22Rv1 (cell line): ENCODE data around the gene NT5DC1.

Experiments
- H3K27ac ChIP-seq: fragments of 450-650 bp; 2 replicates; pipeline ENCODE4 v1.5.1; 2017
- ZFX ChIP-seq: fragments of 450-650 bp; IDR thresholded peaks from 2 replicates; pipeline ENCODE4 v1.6.1; 2017; ENCODE audit warnings: antibody characterized with exemption, borderline replicate concordance
- TF ChIP-seq, protein P1 (sequence below): fragments of 450-650 bp; IDR thresholded peaks from 2 replicates; pipeline ENCODE4 v1.5.1; 2017; ENCODE audit warnings: mild to moderate bottlenecking

NT5DC1 gene

DNA sequence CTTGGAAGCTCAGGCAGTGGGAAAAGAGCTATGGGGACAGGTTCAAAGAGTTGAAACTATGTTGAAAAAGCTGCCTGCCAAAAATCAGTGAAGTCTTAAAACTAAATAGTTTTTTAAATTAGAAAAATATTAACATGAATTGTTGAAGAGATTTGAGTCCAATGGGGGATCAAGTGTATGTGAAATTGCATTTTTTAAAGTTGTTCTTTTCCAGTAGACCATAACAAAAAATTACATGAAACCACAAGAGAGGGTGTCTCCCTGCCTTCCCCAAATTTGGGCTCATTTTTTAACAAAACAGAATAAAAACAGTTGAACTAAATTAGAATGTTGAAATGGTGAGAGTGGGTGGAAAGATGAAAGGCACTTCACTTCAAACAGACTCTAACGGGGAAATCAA lies 56.7 kb downstream of the NT5DC1 start:
- H3K27ac ChIP-seq: no peak overlapping the region
- TF ChIP-seq ZFX: no peak
- TF ChIP-seq, protein P1, sequence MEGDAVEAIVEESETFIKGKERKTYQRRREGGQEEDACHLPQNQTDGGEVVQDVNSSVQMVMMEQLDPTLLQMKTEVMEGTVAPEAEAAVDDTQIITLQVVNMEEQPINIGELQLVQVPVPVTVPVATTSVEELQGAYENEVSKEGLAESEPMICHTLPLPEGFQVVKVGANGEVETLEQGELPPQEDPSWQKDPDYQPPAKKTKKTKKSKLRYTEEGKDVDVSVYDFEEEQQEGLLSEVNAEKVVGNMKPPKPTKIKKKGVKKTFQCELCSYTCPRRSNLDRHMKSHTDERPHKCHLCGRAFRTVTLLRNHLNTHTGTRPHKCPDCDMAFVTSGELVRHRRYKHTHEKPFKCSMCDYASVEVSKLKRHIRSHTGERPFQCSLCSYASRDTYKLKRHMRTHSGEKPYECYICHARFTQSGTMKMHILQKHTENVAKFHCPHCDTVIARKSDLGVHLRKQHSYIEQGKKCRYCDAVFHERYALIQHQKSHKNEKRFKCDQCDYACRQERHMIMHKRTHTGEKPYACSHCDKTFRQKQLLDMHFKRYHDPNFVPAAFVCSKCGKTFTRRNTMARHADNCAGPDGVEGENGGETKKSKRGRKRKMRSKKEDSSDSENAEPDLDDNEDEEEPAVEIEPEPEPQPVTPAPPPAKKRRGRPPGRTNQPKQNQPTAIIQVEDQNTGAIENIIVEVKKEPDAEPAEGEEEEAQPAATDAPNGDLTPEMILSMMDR: no peak

DNA sequence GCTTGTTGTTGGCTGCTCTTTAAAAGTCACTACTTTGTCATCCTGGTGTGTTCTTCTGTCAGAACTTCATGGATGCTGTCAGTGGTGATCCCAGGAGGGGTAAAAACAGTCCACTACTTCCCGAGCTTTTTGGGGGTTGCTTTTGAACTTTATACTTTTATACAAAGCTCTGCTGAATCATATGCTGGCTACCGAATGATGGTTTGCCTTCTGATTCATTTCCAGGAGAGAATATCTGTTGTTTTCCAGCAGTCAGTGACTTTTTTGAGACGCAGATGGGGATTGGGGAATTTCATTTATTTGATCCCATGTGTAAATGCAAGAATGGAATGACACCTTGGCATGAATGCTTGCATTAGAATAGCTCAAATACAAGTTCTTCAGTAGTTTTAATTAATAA lies 58.0 kb downstream of the NT5DC1 start:
- TF ChIP-seq ZFX: no peak
- TF ChIP-seq, protein P1: no peak
- H3K27ac ChIP-seq: no peak overlapping the region

DNA sequence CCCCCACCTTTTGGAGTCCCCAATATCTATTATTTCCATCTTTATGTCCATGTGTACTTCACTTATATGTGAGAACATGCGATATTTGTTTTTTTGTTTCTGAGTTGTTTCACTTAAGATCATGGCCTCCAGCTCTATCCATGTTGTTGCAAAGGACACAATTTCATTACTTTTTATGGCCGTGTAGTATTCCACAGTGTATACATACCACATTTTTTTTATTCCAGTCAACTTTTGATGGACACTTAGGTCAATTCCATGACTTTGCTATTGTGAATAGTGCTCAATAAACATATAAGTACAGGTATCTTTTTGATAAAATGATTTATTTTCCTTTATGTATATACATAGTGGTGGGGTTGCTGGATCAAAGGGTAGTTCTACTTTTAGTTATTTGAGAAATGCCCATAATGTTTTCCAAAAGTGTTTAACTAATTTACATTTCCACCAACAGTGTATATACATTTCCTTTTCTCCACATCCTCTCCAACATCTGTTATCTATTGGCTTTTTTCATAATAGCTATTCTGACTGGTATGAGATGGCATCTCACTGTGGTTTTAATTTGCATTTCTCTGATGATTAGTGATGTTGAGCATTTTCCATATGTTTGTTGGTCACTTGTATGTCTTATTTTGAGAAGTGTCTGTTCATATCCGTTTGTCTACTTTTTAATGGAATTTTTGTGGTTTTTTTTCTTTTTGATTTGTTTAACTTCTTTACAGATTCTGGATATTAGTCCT lies 59.3 kb downstream of the NT5DC1 start:
- TF ChIP-seq ZFX: no peak
- TF ChIP-seq, protein P1: no peak
- H3K27ac ChIP-seq: no peak overlapping the region

DNA sequence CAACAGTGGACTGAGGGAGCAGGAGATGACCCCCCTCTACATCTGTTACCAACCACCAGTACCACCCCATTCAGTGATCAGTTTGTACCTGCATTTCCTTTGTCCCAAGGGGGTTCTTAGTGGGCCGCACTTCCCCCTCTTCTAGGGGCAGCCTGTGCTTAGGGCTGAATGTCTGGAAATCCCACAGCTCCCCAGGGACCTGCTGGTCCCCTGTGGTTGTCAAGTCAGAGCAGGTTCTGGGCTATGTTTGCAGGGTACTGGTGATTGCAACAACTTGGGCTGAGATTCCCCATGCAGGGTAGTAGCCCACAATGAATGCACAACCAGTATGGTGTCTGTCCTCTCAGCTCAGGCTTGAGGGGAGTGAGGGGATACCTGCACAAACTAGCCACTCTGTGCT lies 64.9 kb downstream of the NT5DC1 start:
- no peak for TF ChIP-seq ZFX
- TF ChIP-seq, protein P1: no peak

DNA sequence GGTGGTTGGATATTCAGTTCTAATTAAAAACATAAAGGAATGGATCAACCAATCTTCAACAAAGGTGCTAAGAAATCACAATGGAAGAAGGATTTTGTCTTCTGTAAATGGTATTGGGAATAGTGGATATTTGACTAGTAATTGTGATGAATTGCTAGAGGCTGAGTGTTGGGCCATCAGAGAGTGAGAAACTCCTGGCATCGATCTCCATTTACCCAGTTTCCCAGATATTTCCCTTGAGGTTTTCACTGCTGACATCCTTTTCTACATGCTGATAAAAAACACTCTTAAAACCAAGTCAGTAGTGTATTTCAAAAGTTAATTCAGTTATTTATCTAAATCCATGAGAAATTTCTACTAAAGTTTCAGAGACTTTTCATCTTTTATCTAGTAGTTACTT lies 65.7 kb downstream of the NT5DC1 start:
- TF ChIP-seq, protein P1: no peak
- TF ChIP-seq ZFX: no peak
- no peak overlapping the region for H3K27ac ChIP-seq

More for the DNA sequence above, 64.9 kb downstream of the NT5DC1 start:
- H3K27ac ChIP-seq: no peak overlapping the region

DNA sequence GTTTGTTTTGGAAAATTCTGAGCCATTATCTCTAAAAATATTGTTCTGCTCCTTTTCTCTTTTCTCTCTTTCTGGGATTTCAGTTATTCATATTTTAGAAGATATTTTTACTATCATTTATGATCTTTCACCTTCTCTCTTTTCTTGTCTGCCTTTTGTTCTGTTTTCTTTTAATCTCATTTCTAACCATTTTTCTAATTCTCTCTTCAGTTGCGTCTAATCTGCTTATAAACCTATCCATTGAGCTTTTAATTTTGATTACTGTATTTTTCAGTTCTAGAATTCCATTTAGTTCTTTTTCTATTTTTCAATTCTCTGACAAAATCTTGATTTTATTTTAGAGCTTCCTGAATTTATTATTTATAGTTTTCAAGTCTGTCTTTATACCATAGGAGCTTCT lies 67.5 kb downstream of the NT5DC1 start:
- H3K27ac ChIP-seq: no peak overlapping the region
- TF ChIP-seq, protein P1: no peak

DNA sequence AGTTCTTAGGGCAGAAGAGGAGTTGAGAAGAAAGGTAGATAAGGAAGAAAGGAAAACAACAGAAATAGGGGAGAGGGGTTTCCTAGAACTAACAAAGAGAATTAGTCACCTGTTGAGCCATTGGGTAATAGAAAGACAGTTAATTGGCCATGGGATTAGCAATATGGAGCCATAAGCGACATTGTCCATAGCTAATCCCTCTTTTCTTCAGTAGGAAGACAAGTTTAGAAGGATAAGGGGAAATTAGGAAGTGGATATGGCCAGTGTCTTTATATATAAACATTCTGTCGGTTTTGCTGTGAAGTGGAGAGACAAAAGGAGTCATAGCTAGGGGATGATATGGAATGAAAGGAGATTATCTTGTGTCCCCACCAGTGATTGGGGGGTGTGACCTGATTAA lies 69.2 kb downstream of the NT5DC1 start:
- no peak for TF ChIP-seq ZFX
- TF ChIP-seq, protein P1: no peak
- no peak overlapping the region for H3K27ac ChIP-seq
